Large intestine (tissue), 3 donors: ENCODE results near the gene CNBP. TPM values are rescaled to one million over a fixed set of nuclear protein-coding genes. Genes with fewer than 3 reads are reported as not detected.

ENCODE experiments used
- DNase-seq, 2 donors: peaks; one replicate each; pipeline versions ENCODE4 v3.0.0 to v3.0.0-alpha.2; 2013
- H3K27ac ChIP-seq: one replicate; pipeline ENCODE4 v1.5.1; 2013; ENCODE audit warnings: low read length
- H3K27me3 ChIP-seq: 2 replicates; pipeline ENCODE4 v1.6.1; 2013; ENCODE audit warnings: low read length; ENCODE audit not compliant: control insufficient read depth, insufficient read depth
- H3K36me3 ChIP-seq: 2 replicates; pipeline ENCODE4 v1.6.1; 2013; ENCODE audit warnings: low read length; ENCODE audit not compliant: control insufficient read depth, insufficient read depth
- H3K4me1 ChIP-seq: one replicate; pipeline ENCODE4 v1.6.1; 2013; ENCODE audit warnings: low read length; ENCODE audit not compliant: control insufficient read depth, insufficient read depth
- H3K4me3 ChIP-seq: one replicate; pipeline ENCODE4 v1.5.1; 2013; ENCODE audit warnings: low read length
- H3K9me3 ChIP-seq: one replicate; pipeline ENCODE4 v1.6.1; 2013; ENCODE audit warnings: mild to moderate bottlenecking, low read depth, low read length, moderate library complexity; ENCODE audit not compliant: control insufficient read depth
- WGBS: methylation state at CpG from one replicate; pipeline ENCODE4 v1.1.5; 2013; ENCODE audit warnings: low lambda C conversion rate; ENCODE audit not compliant: insufficient coverage; 5-methylcytosine and 5-hydroxymethylcytosine counted together
- polyA plus RNA-seq: library from polyadenylated mRNA; unstranded; fragments of 120-200 nt; gene quantifications from one replicate; pipeline ENCODE4 v1.2.1, GENCODE V29; 2013

The CNBP gene
- polyA plus RNA-seq, 1 donor: 310 TPM

- Histone ChIP-seq H3K4me1 (no peaks in the 10 kb centered on the region), H3K9me3 (no peaks in the 10 kb centered on the region), H3K36me3 (no peaks in the 10 kb centered on the region), H3K27me3 (peaks cover 3% of the 10 kb centered on the region), H3K4me3 (no peak overlapping the region), H3K27ac (no peak overlapping the region)
- WGBS: no CpG with 5 or more reads among the region's 2 CpGs
- DNase-seq: no peak
These were observed 35.0 kb upstream of the CNBP start for GRCh38 chr3:129218742-129219141.

DNA sequence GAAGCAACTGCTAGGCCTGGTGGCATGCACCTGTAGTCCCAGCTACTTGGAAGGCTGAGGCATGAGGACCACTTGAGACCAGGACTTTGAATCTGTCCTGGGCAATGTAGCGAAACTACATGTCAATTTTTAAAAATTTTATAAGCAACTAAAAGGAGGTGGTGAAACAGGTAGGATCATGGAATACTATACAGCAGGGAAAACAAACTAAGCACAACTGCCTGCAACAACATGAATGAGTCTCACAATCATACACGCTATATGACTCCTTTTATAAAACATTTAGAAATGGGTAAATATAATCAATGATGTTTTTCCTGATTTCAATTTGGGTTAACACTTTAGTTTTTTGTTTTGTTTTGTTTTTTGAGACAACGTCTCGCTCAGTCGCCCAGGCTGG lies 29.5 kb upstream of the CNBP start:
- no peak for DNase-seq
- no peak overlapping the region for H3K27ac ChIP-seq
- H3K27me3 ChIP-seq: peaks cover 3% of the 10 kb centered on the region
- H3K36me3 ChIP-seq: no peaks in the 10 kb centered on the region
- WGBS: no CpG with 5 or more reads among the region's 5 CpGs
- H3K4me3 ChIP-seq: no peak overlapping the region
- H3K9me3 ChIP-seq: no peaks in the 10 kb centered on the region
- H3K4me1 ChIP-seq: no peaks in the 10 kb centered on the region

DNA sequence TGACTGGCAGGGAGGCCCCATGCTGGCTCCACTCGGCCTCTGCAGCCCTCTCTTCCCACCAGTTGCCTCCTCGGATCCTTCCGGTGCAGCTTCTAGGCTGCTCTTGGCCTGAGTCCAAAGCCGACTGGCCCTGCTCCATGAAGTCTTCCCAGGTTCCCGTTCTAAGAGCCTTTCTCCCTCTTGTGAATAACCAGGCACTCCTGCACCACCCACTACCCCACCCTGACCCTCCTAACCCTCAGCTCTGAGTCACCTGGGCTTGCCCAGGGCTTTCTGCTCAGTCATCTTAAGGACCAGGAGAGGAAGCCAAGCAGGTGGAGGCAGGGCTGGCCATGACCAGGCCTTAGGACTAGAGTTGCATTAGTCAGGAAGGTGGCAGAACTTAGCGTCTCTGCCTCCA lies 28.1 kb upstream of the CNBP start:
- no CpG with 5 or more reads among the region's 6 CpGs for WGBS
- H3K27ac ChIP-seq: no peak overlapping the region
- no peaks in the 10 kb centered on the region for H3K36me3 ChIP-seq
- no peaks in the 10 kb centered on the region for H3K9me3 ChIP-seq
- peak; percentile 48 to 57 for DNase-seq
- no peaks in the 10 kb centered on the region for H3K27me3 ChIP-seq
- H3K4me3 ChIP-seq: no peak overlapping the region
- H3K4me1 ChIP-seq: no peaks in the 10 kb centered on the region

GRCh38 chr3:129211345-129211744 lies 27.6 kb upstream of the CNBP start:
- H3K4me1 ChIP-seq: no peaks in the 10 kb centered on the region
- H3K36me3 ChIP-seq: no peaks in the 10 kb centered on the region
- 83% methylated on average over 1 of the region's 1 CpG for WGBS
- no peak for DNase-seq
- no peaks in the 10 kb centered on the region for H3K9me3 ChIP-seq
- H3K27ac ChIP-seq: no peak overlapping the region
- H3K27me3 ChIP-seq: no peaks in the 10 kb centered on the region
- no peak overlapping the region for H3K4me3 ChIP-seq

GRCh38 chr3:129207479-129207878 lies 23.8 kb upstream of the CNBP start:
- H3K4me3 ChIP-seq: no peak overlapping the region
- no peaks in the 10 kb centered on the region for H3K36me3 ChIP-seq
- 40% methylated on average over 1 of the region's 4 CpGs for WGBS
- H3K27ac ChIP-seq: no peak overlapping the region
- no peaks in the 10 kb centered on the region for H3K4me1 ChIP-seq
- no peaks in the 10 kb centered on the region for H3K9me3 ChIP-seq
- peaks cover 3% of the 10 kb centered on the region for H3K27me3 ChIP-seq
- DNase-seq: no peak

DNA sequence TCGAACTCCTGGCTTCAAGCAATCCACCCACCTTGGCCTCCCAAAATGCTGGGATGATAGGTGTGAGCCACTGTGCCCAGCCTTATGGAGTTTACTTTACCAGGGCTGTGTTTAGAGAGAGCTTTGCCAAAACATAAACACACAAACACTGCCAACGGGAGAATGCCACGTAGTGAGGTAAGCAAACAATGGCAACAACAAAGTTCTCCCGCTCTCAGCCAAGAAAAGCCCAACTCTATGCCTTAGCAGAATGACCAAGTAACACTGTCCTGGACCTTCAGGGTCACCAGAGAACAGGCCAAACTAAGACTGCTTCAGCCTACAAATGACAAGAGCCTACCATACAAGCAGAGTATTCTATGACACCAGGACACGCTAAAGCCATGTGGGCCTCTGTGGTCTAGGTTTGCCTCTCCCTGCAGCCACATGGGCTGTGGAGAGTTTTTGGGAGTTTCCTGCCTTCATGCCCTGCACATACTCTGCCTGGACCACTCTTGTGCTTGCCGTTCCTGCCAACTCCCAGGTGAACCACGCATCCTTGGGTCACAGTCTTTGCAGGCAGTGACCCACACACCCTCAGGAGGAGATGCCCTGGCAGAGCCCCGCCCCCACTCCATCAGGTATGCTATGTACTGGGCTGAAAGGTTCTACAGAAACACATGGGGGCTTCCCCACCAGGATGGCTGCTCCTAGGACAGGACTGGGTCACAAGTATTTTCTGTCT lies 21.6 kb upstream of the CNBP start:
- no peaks in the 10 kb centered on the region for H3K4me1 ChIP-seq
- H3K9me3 ChIP-seq: no peaks in the 10 kb centered on the region
- WGBS: no CpG with 5 or more reads among the region's 8 CpGs
- H3K4me3 ChIP-seq: no peak overlapping the region
- H3K36me3 ChIP-seq: no peaks in the 10 kb centered on the region
- H3K27ac ChIP-seq: no peak overlapping the region
- DNase-seq: no peak
- peaks cover 3% of the 10 kb centered on the region for H3K27me3 ChIP-seq

GRCh38 chr3:129204473-129204872 lies 20.8 kb upstream of the CNBP start:
- Histone ChIP-seq H3K4me3 (no peak overlapping the region), H3K27me3 (peaks cover 3% of the 10 kb centered on the region), H3K27ac (no peak overlapping the region), H3K4me1 (no peaks in the 10 kb centered on the region), H3K36me3 (no peaks in the 10 kb centered on the region), H3K9me3 (no peaks in the 10 kb centered on the region)
- no peak for DNase-seq
- 83% methylated on average over 1 of the region's 2 CpGs for WGBS

DNA sequence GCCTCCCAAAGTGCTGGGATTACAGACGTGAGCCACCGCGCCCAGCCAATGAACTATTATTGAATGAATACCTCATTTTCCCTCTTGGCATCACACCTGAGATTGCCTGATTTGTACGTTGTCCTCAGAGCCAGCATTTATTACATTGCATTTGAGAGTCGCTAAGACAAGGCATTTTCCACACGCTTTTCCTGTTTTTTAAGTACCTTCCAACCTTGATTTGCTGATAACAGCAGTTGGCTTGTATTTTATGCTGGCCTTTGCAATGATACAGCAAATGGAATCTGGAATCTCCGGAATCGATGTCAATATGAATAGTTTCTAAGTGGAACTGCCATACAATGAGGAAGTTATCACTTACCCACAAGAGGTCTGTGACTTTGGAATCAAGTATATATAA lies 15.7 kb upstream of the CNBP start:
- H3K9me3 ChIP-seq: no peaks in the 10 kb centered on the region
- no peaks in the 10 kb centered on the region for H3K4me1 ChIP-seq
- H3K27me3 ChIP-seq: no peaks in the 10 kb centered on the region
- H3K36me3 ChIP-seq: no peaks in the 10 kb centered on the region
- H3K4me3 ChIP-seq: no peak overlapping the region
- 88% methylated on average over 3 of the region's 8 CpGs for WGBS
- no peak for DNase-seq
- no peak overlapping the region for H3K27ac ChIP-seq

DNA sequence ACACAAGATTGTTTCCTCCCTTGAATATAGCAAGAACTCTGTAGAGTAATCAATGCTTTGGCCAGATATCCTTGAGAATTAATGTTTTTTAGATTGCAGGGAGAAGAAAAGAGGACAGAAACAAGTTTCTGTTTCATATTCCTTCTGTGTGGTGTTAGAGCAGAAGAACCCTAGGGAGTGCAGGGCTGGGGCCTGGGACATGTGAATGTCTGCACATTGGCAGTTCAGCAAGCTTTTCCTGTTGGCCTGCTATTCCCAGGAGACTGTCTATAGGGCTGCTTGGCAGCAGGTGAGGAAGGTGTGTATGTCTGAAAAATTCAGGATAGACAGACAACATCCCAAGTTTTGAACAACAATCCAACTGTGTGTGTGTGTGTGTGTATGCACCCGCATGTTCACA lies 13.6 kb upstream of the CNBP start:
- Histone ChIP-seq H3K9me3 (no peaks in the 10 kb centered on the region), H3K4me1 (no peaks in the 10 kb centered on the region), H3K36me3 (no peaks in the 10 kb centered on the region), H3K27ac (no peak overlapping the region), H3K4me3 (no peak overlapping the region), H3K27me3 (no peaks in the 10 kb centered on the region)
- DNase-seq: no peak
- WGBS: no CpG with 5 or more reads among the region's 1 CpG

DNA sequence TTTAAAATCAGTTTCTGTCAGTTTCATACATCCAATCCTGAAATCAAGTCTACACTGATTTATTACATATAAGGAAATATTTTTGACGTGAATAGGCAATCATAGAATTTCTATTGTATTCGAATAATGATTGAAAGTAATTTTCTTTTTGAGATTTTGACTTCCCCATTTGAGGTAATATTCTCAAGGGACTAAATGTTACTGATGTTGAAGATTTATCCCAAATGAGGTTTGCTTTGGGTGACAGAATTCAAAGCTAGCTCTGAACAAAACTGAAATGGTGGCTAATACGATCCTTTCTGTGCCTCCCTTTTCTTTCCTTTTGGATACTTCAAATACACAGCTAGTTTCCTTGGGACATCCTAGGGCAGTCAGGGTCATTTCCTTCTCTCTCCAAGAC lies 12.9 kb upstream of the CNBP start:
- Histone ChIP-seq H3K27ac (no peak overlapping the region), H3K4me3 (no peak overlapping the region), H3K36me3 (no peaks in the 10 kb centered on the region), H3K27me3 (no peaks in the 10 kb centered on the region), H3K9me3 (no peaks in the 10 kb centered on the region), H3K4me1 (no peaks in the 10 kb centered on the region)
- no peak for DNase-seq
- WGBS: 86% methylated on average over 1 of the region's 3 CpGs

DNA sequence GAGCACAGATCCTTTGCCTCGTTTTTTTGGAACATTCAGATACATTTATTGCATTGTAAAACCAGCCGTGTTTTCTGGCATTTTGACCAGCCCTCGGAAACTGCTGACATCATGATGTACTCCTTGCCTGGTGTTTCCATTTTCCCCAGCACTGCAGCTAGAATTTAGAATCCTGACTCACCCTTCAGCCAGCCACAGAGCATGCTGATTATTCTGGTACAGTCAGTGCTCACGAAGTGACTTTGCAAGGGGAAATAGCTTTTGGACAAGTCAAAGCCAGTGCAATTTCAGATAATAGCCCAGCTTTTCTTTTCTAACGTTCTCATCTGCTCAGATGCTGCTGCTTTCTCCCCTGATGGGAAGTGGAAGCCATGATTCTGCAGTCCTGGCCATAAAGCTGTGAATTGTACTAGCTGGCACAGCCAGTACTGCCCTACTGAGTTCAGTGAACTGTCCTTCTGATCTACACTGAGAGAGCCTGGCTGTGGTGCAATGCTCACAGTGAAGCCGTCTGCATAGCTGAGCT lies 12.1 kb upstream of the CNBP start:
- Histone ChIP-seq H3K4me3 (no peak overlapping the region), H3K4me1 (no peaks in the 10 kb centered on the region), H3K36me3 (no peaks in the 10 kb centered on the region), H3K27me3 (no peaks in the 10 kb centered on the region), H3K27ac (no peak overlapping the region), H3K9me3 (no peaks in the 10 kb centered on the region)
- no CpG with 5 or more reads among the region's 6 CpGs for WGBS
- peak; percentile 21 to 39 for DNase-seq
